HCEC 1CT (cell line): ENCODE data around the gene CHMP4A.
A peak's percentile ranks its signal among the peaks of the same experiment; 100 is the strongest.
"Not testable (repeated sequence)": the region's sequence is repeated elsewhere in the genome, so short reads cannot be mapped to it uniquely, and the experiment has no call there.

Source experiments
- DNase-seq: peaks from one replicate; pipeline ENCODE4 v3.0.0-alpha.2; 2017

Gene CHMP4A

DNA sequence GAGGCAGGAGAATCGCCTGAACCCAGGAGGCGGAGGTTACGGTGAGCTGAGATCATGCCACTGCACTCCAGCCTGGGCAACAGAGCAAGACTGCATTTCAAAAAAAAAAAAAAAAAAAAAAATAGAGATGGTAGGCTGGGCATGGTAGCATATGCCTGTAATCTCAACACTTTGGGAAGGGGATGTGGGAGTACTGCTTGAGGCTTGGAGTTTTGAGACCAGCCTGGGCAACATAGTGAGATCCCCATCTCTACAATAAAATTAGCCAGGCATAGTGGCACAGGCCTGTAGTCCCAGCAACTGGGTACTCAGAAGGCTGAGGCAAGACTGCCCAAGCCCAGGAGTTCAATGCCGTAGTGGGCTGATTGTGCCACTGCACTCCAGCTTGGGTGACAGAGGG lies 9.7 kb upstream of the CHMP4A start:
- not testable (repeated sequence) for DNase-seq

DNA sequence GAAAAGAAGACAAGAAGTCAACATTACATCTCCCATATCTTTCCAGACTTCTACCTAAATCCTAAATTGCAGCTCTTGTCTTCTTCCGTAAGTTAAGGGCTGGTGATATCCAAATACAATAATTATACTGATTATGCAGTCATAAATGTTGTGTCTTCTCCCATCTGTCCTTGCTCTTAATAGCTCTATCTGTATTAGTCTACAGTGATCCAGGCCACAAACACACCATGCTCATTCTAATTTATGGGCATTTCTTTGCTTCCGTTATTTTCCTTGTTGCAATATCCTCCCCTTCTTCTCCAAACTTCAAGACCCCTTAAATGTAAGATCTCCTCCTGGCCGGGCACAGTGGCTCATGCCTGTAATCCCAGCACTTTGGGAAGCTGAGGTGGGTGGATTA lies 6.2 kb upstream of the CHMP4A start:
- DNase-seq, result no peak

DNA sequence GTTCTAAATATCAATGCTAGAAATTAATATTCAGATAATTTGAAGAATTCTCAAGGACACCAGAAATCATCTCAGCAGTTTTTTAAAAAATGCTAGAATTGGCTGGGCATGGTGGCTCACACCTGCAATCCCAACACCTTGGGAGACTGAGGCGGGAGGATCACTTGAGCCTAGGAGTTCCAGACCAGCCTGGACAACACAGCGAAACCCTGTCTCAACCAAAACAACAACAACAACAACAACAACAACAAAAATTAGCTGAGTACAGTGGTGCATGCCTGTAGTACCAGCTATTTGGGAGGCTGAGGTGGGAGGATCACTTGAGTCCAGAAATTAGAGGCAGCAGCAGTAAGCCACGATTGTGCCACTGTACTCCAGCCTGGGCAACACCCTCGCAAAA lies 5.8 kb upstream of the CHMP4A start:
- DNase-seq, result no peak

DNA sequence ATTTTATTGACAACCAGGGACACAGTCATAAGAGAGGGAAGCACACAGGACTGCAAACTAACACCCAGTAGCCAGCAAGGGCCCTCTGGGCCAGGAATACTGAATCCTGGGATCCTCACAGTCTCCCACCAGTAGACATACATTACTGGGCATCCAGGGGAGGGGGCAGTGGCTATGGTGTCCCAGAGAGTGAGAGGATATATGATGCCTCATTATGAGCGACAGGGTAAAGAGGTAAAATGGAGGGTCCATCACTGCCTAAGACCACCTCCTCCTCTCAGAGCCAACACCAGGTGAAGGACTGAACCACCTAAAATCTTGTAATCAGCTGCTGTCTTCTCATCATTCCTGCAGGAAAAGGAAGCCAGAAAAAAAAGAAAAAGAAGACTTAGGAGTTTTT lies 3.6 kb upstream of the CHMP4A start:
- DNase-seq, result not testable (repeated sequence)

DNA sequence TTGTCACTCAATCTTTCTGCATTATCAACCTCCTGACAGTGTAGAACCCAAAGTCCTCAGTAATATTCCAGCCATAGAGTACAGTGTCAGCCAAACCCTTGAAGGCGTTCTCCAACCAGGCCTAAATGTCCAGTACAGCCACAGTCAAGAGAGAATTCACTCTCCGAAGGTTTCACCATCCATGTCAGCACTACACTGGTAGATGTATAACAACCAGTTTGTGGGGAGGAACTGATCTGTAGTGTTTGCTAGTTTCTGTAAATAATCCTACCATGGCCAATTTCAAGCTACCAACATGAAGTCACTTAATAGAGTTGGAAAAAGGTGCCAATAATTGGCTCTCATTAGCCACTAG lies 3.0 kb upstream of the CHMP4A start:
- DNase-seq, result no peak

DNA sequence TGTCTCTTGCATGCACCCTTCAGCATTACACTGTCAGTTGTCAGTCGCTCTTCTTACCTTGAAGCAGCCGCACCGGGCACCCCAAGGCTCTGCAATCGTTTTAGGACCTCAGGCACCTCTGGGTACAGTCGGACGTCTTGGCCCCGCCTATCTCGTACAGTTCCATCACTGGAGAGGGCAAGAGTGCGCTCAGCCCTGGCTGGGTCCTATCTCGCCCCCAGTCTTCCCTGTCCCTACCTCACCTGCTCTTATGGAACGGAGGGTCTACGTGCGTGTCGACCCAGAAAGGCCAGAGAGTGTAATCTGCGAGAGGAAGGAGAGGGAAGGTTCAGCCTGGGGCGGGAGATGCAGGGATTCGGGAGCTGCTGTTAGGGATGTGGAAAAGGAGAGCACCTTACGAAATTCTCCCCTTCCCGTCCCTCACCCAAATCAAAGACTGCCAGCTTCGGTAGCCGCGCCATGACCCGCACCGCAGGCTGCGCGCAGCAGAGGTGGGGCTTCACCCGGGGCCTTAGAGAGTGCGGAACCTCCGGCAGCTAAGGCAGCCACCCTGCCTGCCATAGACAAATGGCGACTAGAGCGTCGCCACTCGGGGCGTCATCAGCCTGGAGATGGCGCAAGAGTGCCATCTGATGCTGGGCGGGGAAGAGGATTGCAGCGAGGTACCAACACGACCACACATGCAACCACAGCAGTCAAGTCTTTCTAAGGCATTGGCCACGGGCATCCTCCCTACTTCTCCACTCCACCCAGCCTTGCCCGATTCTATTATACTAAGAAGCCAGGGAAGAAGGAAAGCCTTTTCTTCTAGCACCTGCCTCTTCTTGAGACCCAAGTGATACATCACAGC lies 2.4 kb upstream of the CHMP4A start, which contains the start of gene MDP1:
TSS of gene MDP1 (minus strand) at position 572 of the 850 bp plus-strand sequence. CDS start at position 461, 111 bp downstream.
- DNase-seq, result peak; percentile 82

DNA sequence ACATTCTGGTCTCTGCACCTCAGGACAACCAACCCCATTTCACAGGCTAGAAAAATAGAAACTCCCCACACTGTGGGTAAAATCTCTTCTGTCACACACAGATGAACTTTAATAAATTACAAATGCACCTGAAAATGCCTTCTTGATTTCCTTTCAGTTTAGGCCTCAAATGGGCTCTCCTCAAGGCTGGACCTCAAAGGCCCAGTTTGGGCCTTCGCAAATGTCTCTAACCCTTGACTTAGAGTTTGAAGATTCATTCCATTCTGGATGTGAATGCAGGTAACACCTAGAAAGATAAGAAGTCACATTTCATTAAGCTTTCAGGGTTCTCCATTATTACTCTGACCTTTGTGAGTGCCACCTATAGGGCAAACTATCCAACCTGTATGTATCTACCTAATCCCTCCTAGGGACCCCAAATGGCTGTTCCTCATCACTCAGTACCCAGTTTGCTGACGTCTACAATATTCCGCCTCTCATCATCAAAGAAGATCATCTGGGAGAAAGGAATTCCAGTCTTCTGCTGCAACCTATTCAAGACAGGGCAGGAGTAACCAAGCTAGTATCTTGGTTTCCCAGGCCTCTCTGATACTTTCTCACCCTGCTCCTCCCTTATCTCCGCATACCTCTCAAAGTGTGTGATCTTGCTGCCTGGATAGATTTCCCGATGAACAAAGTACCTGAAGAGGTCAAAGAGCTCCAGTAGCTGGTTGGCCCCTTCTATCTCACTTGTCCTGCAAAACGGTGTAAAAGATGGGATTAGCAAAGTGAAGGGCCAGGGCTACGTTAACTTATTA lies 776 bp upstream of the CHMP4A start:
- DNase-seq, result no peak

DNA sequence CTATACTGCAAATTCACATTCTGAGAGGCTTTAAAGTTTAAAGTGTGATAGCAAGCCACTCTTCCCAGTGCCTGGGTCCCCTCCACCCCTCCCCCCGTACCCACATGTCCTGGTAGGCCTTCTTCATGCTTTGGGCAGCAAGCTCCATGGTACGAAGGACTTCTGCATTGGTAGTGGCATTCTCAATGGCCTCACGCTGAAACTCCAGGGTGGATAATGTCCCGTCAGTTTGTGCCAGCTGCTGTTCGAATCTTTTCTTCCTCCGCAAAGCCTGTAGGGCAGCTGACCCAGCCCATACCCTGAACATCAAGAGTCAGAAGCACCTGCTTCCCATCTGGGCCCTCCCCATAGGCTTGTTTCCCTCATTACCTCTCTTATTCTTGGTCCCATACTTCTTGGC lies 2.0 kb downstream of the CHMP4A start:
- DNase-seq, result no peak

DNA sequence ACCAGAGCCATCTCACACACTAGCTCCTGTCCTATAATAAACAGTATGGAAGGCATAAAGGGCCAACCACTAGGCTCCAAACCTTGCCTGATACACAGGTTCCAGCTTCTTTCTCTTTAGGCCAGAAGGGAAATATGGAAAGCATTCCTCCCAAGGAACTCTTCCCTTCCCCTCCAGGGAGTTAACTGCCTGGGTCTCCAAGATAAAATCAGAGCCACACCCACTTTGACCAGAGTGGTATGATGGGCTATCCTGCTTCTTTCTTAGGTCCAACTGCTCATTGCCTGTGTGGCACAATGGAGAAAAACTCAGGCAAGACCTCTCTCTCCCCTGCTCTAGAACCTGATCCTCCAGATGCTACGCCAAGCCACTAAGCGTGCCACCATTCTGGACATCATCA lies 5.7 kb downstream of the CHMP4A start:
- no peak for DNase-seq

DNA sequence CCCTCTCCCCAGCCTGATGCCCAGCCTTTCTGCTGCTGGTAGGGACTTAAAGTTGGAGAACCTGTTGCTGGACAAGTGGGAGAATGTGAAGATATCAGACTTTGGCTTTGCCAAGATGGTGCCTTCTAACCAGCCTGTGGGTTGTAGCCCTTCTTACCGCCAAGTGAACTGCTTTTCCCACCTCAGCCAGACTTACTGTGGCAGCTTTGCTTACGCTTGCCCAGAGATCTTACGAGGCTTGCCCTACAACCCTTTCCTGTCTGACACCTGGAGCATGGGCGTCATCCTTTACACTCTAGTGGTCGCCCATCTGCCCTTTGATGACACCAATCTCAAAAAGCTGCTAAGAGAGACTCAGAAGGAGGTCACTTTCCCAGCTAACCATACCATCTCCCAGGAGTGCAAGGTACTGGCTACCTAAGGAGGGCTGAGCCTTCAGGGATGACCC lies 6.2 kb downstream of the CHMP4A start:
- no peak for DNase-seq

DNA sequence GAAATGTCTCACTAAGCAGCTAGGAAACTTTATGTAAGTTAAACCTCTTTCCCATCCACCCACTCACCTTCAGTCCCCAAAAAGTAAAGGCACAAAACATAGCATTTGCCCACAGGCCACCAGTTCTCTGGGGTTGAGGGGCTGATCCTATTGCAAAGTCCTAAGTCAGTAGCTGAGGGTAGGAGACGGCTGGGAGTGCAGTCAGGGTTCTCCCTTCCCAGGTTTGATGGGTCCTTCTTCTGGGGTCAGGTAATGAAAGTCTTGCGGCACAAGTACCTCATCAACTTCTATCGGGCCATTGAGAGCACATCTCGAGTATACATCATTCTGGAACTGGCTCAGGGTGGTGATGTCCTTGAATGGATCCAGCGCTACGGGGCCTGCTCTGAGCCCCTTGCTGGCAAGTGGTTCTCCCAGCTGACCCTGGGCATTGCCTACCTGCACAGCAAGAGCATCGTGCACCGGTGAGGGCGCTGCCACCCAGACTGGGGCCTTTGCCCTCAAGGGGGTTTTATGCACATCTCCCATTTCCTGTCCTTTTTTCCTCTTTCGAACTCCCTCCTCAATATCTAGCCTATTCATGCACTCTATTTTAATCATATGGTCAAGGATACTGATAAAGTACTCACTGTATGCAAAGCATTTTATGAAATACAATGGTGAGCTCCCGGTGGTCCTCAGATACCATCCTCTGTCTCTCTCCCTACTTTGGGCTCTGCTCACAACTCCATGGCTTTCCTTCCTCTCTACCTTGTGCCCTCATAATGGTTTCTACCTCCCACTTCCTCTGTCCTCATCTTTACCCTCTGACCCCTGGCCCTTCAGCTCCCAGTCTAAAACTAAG lies 6.8 kb downstream of the CHMP4A start:
- DNase-seq, result no peak

DNA sequence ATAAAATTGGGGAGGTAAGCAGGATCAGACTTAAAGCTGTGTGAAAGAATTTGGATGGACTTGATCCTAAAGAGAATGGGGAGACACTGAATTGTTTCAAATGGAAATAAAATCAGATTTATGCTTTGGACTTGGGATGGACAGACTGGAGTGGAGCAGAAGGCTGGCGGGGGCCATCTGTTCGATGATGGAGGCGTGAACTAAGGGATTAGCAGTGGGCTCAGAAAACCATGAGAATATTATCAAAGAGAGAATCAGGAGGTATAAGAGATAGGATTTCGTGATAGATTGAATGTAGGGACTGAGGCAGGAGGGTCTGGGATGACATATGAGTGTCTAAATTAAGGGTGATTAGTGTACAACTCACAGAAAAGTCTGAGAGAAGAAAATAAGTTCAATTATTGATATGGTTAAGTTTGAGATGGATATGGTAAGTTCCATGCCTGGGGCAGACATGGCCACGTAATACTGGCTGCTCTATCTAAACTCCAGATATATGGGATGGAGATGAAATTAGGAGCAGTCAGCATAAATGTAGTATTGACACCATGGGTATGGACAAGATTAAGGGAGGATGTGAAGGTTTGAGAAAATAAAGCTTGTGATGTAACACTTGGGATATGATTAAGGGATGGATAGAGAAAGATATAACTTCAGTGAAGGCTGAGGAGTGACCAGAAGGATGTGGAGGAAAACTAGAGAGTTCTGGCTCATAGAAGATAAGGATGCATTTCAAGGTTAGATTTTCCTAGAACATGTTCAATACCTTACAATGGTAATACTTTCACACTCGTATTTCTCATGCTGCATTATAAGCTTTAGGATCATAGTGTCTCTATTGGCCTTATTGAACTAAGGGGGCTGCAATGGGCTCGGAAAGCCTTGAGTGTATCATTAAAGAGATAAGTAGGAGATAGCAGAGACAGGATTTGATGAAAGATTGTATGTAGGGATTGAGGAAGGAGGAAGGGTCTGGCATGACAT lies 8.8 kb downstream of the CHMP4A start:
- DNase-seq, result no peak

DNA sequence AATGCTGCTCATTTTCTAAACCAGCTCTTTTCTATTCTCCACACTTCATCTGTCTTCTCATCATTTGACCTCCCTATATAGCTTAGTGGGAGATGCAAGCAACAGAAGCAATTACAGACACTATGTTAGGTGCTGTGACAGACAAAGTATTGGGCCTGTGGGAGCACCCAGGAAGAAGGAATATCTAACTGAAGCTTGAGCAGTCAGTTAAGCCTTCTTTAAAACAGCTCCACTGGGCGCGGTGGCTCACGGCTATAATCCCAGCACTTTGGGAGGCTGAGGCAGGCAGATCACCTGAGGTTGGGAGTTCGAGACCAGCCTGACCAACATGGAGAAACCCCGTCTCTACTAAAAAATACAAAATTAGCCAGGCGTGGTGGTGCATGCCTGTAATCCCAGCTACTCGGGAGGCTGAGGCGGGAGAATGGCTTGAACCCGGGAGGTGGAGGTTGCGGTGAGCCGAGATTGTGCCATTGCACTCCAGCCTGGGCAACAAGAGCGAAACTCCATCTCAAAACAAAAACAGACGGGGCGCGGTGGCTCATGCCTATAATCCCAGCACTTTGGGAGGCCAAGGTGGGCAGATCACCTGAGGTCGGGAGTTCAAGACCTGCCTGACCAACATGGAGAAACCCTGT lies 9.9 kb downstream of the CHMP4A start:
- DNase-seq, result not testable (repeated sequence)

DNA sequence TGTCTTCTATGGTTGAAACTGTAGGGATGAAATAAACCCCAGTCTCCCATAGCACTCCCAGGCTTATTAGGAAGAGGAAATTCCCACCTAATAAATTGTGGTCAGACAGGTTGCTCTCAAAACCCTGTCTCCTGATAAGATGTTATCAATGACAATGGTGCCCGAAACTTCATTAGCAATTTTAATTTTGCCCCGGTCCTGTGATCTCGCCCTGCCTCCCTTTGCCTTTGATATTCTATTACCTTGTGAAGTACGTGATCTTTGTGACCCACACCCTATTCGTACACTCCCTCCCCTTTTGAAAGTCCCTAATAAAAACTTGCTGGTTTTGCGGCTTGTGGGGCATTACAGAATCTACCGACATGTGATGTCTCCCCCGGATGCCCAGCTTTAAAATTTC lies 10.8 kb downstream of the CHMP4A start:
- DNase-seq, result not testable (repeated sequence)

DNA sequence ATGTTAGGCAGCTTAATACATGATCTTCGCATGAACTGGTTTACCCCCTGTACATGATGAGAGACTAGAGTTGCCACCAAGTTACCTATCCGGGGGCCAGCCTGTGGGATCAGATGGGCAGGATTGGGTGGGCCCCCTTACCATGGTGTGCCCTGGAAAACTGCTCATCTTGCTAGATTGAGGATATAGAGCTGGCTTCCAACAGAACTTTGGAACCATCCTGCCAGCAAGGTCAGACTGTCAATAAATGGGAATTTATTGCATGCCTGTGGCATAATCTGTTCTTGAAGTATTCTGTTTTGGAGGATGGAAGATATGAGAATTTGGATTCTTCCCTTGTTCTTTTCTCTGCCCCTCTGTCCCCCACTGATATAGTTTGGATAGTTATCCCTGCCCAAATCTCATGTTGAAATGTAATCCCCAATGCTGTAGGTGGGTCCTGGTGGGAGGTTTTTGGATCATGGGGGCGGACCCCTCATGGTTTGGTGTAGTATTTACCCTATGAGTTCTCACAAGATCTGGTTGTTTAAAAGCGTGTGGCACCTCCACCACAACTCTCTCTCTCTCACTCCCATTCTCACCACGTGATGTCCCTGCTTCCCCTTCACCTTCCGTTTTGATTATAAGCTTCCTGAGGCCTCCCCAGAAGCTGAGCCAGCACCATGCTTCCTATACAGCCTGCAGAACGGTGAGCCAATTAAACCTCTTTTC lies 14.3 kb downstream of the CHMP4A start:
- DNase-seq, result no peak

DNA sequence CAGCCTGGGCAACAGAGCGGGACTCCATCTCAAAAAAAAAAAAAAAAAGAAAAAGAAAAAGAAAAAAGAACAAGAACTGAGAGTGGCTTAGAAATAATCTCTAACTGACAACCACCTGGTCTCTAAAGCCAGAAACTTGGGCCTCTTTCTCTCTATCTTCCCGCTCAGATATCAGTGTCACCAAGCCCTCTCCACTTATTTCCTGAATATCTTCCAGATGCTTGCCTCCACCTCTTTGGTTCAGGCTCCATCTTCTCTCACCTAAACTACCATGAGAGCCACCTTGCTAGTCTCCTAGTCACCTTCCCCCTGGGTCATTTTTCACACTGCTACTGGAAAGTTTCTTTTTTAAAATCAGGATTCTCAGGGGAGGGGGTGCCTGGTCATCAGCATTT lies 16.2 kb downstream of the CHMP4A start:
- DNase-seq, result no peak

DNA sequence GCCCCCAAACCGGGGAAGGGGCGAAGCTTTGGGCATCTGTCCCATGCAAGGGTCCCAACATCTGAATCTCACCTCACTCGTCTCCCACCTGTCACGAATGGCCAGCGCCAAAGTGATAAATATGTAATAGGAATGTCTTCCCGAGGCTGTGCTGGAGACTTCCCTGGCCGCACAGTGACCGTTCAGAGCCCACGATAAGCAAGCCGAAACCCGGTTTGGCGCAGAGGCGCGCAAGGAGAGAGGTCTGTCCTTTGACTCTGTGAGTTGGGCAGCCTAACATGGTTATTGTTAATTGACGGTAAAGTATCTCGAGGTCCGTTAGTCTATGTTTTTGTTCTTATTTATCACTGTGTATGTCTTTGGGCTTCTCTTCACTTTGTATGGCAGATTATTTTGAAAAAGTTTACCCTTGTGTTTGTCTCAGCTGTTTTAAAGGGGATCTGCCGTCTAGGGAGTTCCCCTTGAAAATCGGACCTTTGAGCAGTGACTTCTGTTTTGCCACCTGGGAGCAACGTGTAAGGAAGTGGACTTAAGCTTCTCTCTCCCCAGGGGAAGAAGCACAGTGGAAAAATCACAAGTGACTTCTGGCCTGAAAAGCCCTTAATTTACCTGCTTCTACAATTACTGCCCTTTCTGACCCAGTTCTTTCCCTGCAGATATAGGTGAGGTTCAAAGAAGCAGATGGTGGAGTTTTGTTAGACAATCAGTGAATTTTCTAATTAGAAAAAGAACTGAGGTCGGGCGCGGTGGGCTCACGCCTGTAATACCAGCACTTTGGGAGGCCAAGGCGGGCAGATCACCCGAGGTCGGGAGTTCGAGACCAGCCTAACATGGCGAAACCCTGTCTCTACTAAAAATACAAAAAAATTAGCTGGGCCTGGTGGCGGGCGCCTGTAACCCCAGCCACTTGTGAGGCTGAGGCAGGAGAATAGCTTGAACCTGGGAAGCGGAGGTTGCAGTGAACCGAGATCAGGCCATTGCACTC lies 16.9 kb downstream of the CHMP4A start:
- peak; percentile 20 for DNase-seq

DNA sequence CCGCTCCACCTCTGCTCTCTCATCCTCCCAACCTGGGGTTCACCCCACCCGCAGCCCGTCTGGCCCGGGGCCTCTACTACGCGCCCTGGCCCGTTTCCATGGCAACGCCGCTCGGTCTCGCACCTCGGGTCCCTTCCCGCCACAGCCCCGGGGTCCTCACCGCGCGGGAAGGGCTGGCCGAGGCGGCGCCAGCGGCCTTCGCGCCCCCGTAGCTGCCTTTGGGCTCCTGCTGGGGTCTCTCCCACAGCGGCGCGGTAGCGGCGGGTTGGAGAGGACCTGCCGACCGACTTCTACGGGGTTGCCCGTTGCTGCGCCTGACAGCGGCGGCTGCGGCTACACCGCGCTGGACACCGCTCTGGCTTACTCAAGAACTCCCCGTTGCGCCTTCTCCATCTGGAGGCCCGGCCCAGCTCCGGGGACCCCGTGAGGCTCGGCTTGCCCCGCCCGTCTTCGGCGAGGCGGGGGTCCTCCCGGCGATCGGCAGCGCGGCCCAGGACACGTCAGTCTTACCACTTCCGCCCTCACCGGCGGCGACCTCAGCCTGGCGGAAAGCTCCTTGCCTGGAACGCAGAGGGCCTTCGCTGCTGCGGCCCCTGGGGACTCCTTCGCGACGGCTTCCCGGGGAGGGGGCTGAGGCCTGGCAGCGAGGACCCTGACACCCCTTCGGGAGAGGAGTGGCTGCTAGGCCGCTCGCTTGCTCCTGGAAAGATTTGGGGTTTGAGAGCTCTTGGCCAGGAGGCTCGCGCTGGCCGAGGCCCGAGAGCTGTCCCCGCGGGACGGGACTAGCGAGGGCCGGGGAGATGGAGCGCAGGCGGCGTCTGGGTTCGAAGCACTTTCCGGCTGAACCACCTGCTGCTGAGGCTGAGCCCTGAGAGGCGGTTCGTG lies 17.9 kb downstream of the CHMP4A start, which contains the start of gene TM9SF1:
TSS of gene TM9SF1 (minus strand) at position 256 of the 885 bp plus-strand sequence. CDS start 422 bp downstream, outside the sequence.
- DNase-seq, result peak; percentile 85
